Keratinocyte (primary cell): ENCODE measurements around the gene TIGAR. TPM values are rescaled to one million over a fixed set of nuclear protein-coding genes. Genes with fewer than 3 reads are reported as not detected.

ENCODE experiments used
- DNase-seq: peaks from one replicate; pipeline ENCODE4 v3.0.0-alpha.2; 2011; ENCODE audit warnings: low read depth, missing footprints, low spot score
- FAIRE-seq: peaks from 2 replicates; lab custom pipeline; 2011; peaks lifted over from hg19 to GRCh38; lab: Jason Lieb, UNC
- H2AFZ ChIP-seq: 2 replicates; pipeline ENCODE4 v1.6.0; 2012; ENCODE audit warnings: low read length, control low read depth, inconsistent platforms; ENCODE audit not compliant: control insufficient read depth
- H3K27ac ChIP-seq: 2 replicates; pipeline ENCODE4 v1.5.1; 2011; ENCODE audit warnings: low read length; ENCODE audit not compliant: control insufficient read depth, insufficient read depth
- H3K27me3 ChIP-seq: 3 replicates; pipeline ENCODE4 v1.6.0; 2011; ENCODE audit warnings: low read length; ENCODE audit not compliant: control insufficient read depth, insufficient read depth; ENCODE audit errors: extremely low read depth
- H3K36me3 ChIP-seq, 2 experiments: 2 replicates in 1 of 2; 3 replicates in 1 of 2; pipeline ENCODE4 v1.5.1; 2011; ENCODE audit warnings: low read length in 2 of 2, mild to moderate bottlenecking in 1 of 2; ENCODE audit not compliant: control insufficient read depth in 2 of 2, insufficient read depth in 2 of 2; ENCODE audit errors: extremely low read depth in 1 of 2
- H3K4me1 ChIP-seq: 3 replicates; pipeline ENCODE4 v1.5.1; 2011; ENCODE audit warnings: low read length; ENCODE audit not compliant: control insufficient read depth, insufficient read depth; ENCODE audit errors: extremely low read depth
- H3K4me2 ChIP-seq: 3 replicates; pipeline ENCODE4 v1.6.0; 2011; ENCODE audit warnings: low read depth, low read length; ENCODE audit not compliant: control insufficient read depth, insufficient read depth; ENCODE audit errors: extremely low read depth
- H3K4me3 ChIP-seq, 3 experiments: fragments of 200-600 bp in 1 of 3; sonication (generic) in 1 of 3; 2 replicates in 2 of 3; 3 replicates in 1 of 3; pipeline ENCODE4 v1.5.1; 2011 to 2016; ENCODE audit warnings: low read length in 3 of 3, mild to moderate bottlenecking in 3 of 3, control low read depth in 2 of 3, inconsistent platforms in 1 of 3, low read depth in 1 of 3, mixed read lengths in 1 of 3, mixed run types in 1 of 3, moderate library complexity in 1 of 3; ENCODE audit not compliant: control insufficient read depth in 2 of 3, insufficient read depth in 2 of 3; ENCODE audit errors: extremely low read depth in 1 of 3
- H3K79me2 ChIP-seq: 2 replicates; pipeline ENCODE4 v1.6.0; 2012; ENCODE audit warnings: low read length; ENCODE audit not compliant: control insufficient read depth, insufficient read depth
- H3K9ac ChIP-seq: 3 replicates; pipeline ENCODE4 v1.6.0; 2011; ENCODE audit warnings: low read length; ENCODE audit not compliant: control insufficient read depth, insufficient read depth; ENCODE audit errors: extremely low read depth
- H3K9me1 ChIP-seq: 3 replicates; pipeline ENCODE4 v1.6.0; 2011; ENCODE audit warnings: low read length; ENCODE audit not compliant: control insufficient read depth, insufficient read depth; ENCODE audit errors: extremely low read depth
- H3K9me3 ChIP-seq: 2 replicates; pipeline ENCODE4 v1.5.1; 2012; ENCODE audit warnings: low read depth, low read length; ENCODE audit not compliant: control insufficient read depth
- H4K20me1 ChIP-seq: 3 replicates; pipeline ENCODE4 v1.6.0; 2011; ENCODE audit warnings: low read length; ENCODE audit not compliant: control insufficient read depth, insufficient read depth; ENCODE audit errors: extremely low read depth
- EZH2 ChIP-seq: IDR thresholded peaks from one replicate; pipeline ENCODE4 v1.6.1; 2012; ENCODE audit warnings: inconsistent platforms, mild to moderate bottlenecking, low read length, moderate library complexity
- dilution Hi-C: fragments of 300-500 bp; cut with MboI; formaldehyde crosslinking; loops from one replicate; pipeline ENCODE4 v1.7.0; 2020; ENCODE audit warnings: low sequenced_read_pairs; ENCODE audit not compliant: extremely low pct_ligation_motif_present
- polyA plus RNA-seq, 5 experiments: library from polyadenylated mRNA; depleted of rRNA in 3 of 5; stranded (reverse) in 3 of 5; stranded (forward) in 1 of 5; unstranded in 1 of 5; fragments of >200 nt; gene quantifications; 1 replicate in 1 of 5; 2 replicates in 3 of 5; 3 replicates in 1 of 5; pipeline versions ENCODE4 v1.2.1 to v1.2.3, GENCODE V29; 2011 to 2012; ENCODE audit warnings: missing spikeins in 2 of 5, low read depth in 1 of 5, low replicate concordance in 1 of 5
- TF ChIP-seq, protein P1 (sequence below), 3 experiments: IDR thresholded peaks in 1 of 3; conservative IDR thresholded peaks in 1 of 3; optimal IDR thresholded peaks in 1 of 3; 2 replicates in 2 of 3; 3 replicates in 1 of 3; pipeline versions ENCODE3 to v1.5.1; 2011; ENCODE audit warnings: low read length in 3 of 3, mild to moderate bottlenecking in 3 of 3, moderate library complexity in 2 of 3, control low read depth in 1 of 3, inconsistent platforms in 1 of 3; ENCODE audit not compliant: insufficient read depth in 2 of 3; ENCODE audit errors: extremely low read depth in 1 of 3

The TIGAR gene
- polyA plus RNA-seq, 1 donor (not counting 4 experiments of a cell fraction or from before 2014, with no cell fraction given): 37.3 TPM

- Histone ChIP-seq H3K9ac (no peak overlapping the region), H3K4me1 (no peaks in the 10 kb centered on the region), H3K27ac (no peak overlapping the region), H3K36me3 (no peaks in the 10 kb centered on the region), H3K4me3 (no peak overlapping the region), H3K4me2 (no peak overlapping the region), H3K9me3 (no peaks in the 10 kb centered on the region), H3K9me1 (no peaks in the 10 kb centered on the region), H4K20me1 (no peaks in the 10 kb centered on the region), H3K79me2 (no peaks in the 10 kb centered on the region), H3K27me3 (peaks cover 14% of the 10 kb centered on the region), H2AFZ (no peak overlapping the region)
- FAIRE-seq (no peak), DNase-seq (no peak)
- TF ChIP-seq, protein P1, sequence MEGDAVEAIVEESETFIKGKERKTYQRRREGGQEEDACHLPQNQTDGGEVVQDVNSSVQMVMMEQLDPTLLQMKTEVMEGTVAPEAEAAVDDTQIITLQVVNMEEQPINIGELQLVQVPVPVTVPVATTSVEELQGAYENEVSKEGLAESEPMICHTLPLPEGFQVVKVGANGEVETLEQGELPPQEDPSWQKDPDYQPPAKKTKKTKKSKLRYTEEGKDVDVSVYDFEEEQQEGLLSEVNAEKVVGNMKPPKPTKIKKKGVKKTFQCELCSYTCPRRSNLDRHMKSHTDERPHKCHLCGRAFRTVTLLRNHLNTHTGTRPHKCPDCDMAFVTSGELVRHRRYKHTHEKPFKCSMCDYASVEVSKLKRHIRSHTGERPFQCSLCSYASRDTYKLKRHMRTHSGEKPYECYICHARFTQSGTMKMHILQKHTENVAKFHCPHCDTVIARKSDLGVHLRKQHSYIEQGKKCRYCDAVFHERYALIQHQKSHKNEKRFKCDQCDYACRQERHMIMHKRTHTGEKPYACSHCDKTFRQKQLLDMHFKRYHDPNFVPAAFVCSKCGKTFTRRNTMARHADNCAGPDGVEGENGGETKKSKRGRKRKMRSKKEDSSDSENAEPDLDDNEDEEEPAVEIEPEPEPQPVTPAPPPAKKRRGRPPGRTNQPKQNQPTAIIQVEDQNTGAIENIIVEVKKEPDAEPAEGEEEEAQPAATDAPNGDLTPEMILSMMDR (optimal IDR thresholded peaks at IDR 0.05 in 1 of 3, IDR thresholded peaks at IDR 0.05 in 1 of 3, conservative IDR thresholded peaks at IDR 0.05 in 1 of 3; ENCODE audit: extremely low read depth in 1 of 3, insufficient read depth in 2 of 3, low read length in 3 of 3): no peak
- no peak for TF ChIP-seq EZH2
- dilution Hi-C loops: no loop called here
Measured at GRCh38 chr12:4375449-4375848, 54.4 kb downstream of the TIGAR start.

GRCh38 chr12:4378772-4379171 is 57.8 kb downstream of the TIGAR start:
- H2AFZ ChIP-seq: no peak overlapping the region
- no peaks in the 10 kb centered on the region for H3K79me2 ChIP-seq
- FAIRE-seq (no peak), DNase-seq (no peak)
- no peaks in the 10 kb centered on the region for H3K4me1 ChIP-seq
- H3K36me3 ChIP-seq: no peaks in the 10 kb centered on the region
- no peak for TF ChIP-seq EZH2
- H3K27me3 ChIP-seq: peaks cover 24% of the 10 kb centered on the region
- dilution Hi-C loops: no loop called here
- no peak overlapping the region for H3K9ac ChIP-seq
- no peaks in the 10 kb centered on the region for H4K20me1 ChIP-seq
- no peaks in the 10 kb centered on the region for H3K9me3 ChIP-seq
- no peak overlapping the region for H3K4me3 ChIP-seq
- H3K27ac ChIP-seq: no peak overlapping the region
- H3K9me1 ChIP-seq: no peaks in the 10 kb centered on the region
- no peak overlapping the region for H3K4me2 ChIP-seq

GRCh38 chr12:4379405-4379804 is 58.4 kb downstream of the TIGAR start, which contains the start of gene FGF23:
Gene FGF23, minus strand, starts transcription at chr12:4379712. Its CDS starts 130 bp downstream, at chr12:4379582.
- Histone ChIP-seq H3K9me3 (no peaks in the 10 kb centered on the region), H3K4me2 (no peak within 1 kb of the TSS), H3K4me1 (no peaks in the 10 kb centered on the region), H2AFZ (no peak within 1 kb of the TSS), H3K9ac (no peak within 1 kb of the TSS), H3K36me3 (no peaks in the 10 kb centered on the region), H3K27ac (no peak within 1 kb of the TSS), H3K79me2 (no peaks in the 10 kb centered on the region), H4K20me1 (no peaks in the 10 kb centered on the region), H3K4me3 (no peak within 1 kb of the TSS), H3K27me3 (peaks cover 24% of the 10 kb centered on the region), H3K9me1 (no peaks in the 10 kb centered on the region)
- dilution Hi-C loops: no loop called here
- TF ChIP-seq, protein P1 (optimal IDR thresholded peaks at IDR 0.05 in 1 of 3, IDR thresholded peaks at IDR 0.05 in 1 of 3, conservative IDR thresholded peaks at IDR 0.05 in 1 of 3; ENCODE audit: extremely low read depth in 1 of 3, insufficient read depth in 2 of 3, low read length in 3 of 3): no peak
- TF ChIP-seq EZH2: no peak
- DNase-seq (no peak), FAIRE-seq (no peak)
